GM12878 (cell line): Measurements from ENCODE around the gene TAF3. TPM values are rescaled to one million over a fixed set of nuclear protein-coding genes. Genes with fewer than 3 reads are reported as not detected.

ENCODE experiments used
- ATF7 ChIP-seq: fragments of 450-650 bp; IDR thresholded peaks from 2 replicates; pipeline ENCODE4 v1.6.1; 2016; ENCODE audit warnings: low read depth, mild to moderate bottlenecking
- BMI1 ChIP-seq: fragments of 450-650 bp; IDR thresholded peaks from 2 replicates; pipeline ENCODE4 v1.6.1; 2016; ENCODE audit warnings: mild to moderate bottlenecking, moderate library complexity, borderline replicate concordance
- BRCA1 ChIP-seq: IDR thresholded peaks from 2 replicates; pipeline ENCODE4 v1.6.1; 2011; ENCODE audit warnings: low read depth, low read length, improper control_type of control experiment
- CHD1 ChIP-seq: IDR thresholded peaks from 2 replicates; pipeline ENCODE4 v1.6.1; 2012; ENCODE audit warnings: low read depth, low read length, improper control_type of control experiment
- HDAC6 ChIP-seq: fragments of 200-600 bp; sonication (generic); IDR thresholded peaks from one replicate; pipeline ENCODE4 v1.8.0; 2017; ENCODE audit warnings: antibody characterized with exemption; ENCODE audit not compliant: unreplicated experiment
- JUNB ChIP-seq: IDR thresholded peaks from 2 replicates; pipeline ENCODE4 v1.6.1; 2016; ENCODE audit warnings: antibody characterized with exemption, mild to moderate bottlenecking
- PAX8 ChIP-seq: fragments of 450-650 bp; IDR thresholded peaks from 2 replicates; pipeline ENCODE4 v1.6.1; 2017; ENCODE audit warnings: mild to moderate bottlenecking, moderate library complexity
- polyA plus RNA-seq, 11 experiments: library from polyadenylated mRNA; depleted of rRNA in 4 of 11; unstranded in 6 of 11; stranded (reverse) in 5 of 11; fragments of >200 nt; fragmentation: Nextera tagmentation in 4 of 11; fragmentation: Illumina TruSeq in 1 of 11; extraction: Ambion mirVana in 4 of 11; extraction: Trizol in 1 of 11; gene quantifications; 1 replicate in 1 of 11; 2 replicates in 10 of 11; pipeline versions ENCODE4 v1.2.1 to v1.2.3, GENCODE V29; 2011 to 2016; ENCODE audit warnings: inconsistent platforms in 2 of 11, missing spikeins in 2 of 11, low read depth in 1 of 11
- total RNA-seq, 4 experiments: library from RNA; depleted of rRNA in 3 of 4; stranded (reverse); fragments of >200 nt in 3 of 4; fragmentation: Illumina TruSeq in 1 of 4; extraction: Trizol in 1 of 4; gene quantifications; 2 replicates each; pipeline versions ENCODE4 v1.2.1 to v1.2.3, GENCODE V29; 2013 to 2021
- TF ChIP-seq, protein P1 (sequence below): fragments of 450-650 bp; IDR thresholded peaks from 2 replicates; pipeline ENCODE4 v1.6.1; 2017; ENCODE audit warnings: borderline replicate concordance
- TF ChIP-seq, protein P2 (sequence below): fragments of 450-650 bp; IDR thresholded peaks from 2 replicates; pipeline ENCODE4 v1.6.1; 2018; ENCODE audit warnings: mild to moderate bottlenecking, low read depth, moderate library complexity; ENCODE audit not compliant: partially characterized antibody
- TF ChIP-seq, protein P3 (sequence below): IDR thresholded peaks from 2 replicates; pipeline ENCODE4 v1.6.1; 2012; ENCODE audit warnings: low read depth, low read length, improper control_type of control experiment

The TAF3 gene
- total and polyA plus RNA-seq, 10 of the 15 experiments (the other 5 are each of a cell fraction or from before 2014, with no cell fraction given) = 2.0 to 10.1 (median 3.7) TPM

DNA sequence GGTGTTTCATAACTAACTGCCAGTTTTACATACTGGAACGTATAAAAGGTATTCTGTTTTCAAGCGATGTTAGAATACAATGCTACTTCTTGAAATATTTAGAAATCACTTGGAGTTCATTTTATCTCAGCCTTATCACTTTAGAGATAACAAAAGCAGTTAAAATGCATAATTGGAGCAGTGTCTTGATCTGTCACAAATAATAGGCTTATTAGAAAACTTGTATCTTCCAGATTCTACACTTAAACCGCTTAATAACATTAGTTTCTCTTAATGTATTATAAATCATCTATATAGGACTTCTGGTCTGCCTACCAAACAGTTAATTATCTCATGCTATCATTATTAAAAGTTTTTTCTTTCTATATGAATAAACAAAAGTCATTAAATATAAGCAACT lies 104.4 kb downstream of the TAF3 start (continued):
- TF ChIP-seq, protein P1, sequence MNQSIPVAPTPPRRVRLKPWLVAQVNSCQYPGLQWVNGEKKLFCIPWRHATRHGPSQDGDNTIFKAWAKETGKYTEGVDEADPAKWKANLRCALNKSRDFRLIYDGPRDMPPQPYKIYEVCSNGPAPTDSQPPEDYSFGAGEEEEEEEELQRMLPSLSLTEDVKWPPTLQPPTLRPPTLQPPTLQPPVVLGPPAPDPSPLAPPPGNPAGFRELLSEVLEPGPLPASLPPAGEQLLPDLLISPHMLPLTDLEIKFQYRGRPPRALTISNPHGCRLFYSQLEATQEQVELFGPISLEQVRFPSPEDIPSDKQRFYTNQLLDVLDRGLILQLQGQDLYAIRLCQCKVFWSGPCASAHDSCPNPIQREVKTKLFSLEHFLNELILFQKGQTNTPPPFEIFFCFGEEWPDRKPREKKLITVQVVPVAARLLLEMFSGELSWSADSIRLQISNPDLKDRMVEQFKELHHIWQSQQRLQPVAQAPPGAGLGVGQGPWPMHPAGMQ = no peak
- TF ChIP-seq HDAC6 (no peak), JUNB (no peak), CHD1 (no peak), PAX8 (no peak), ATF7 (no peak), BMI1 (no peak), BRCA1 (no peak)
- TF ChIP-seq, protein P2, sequence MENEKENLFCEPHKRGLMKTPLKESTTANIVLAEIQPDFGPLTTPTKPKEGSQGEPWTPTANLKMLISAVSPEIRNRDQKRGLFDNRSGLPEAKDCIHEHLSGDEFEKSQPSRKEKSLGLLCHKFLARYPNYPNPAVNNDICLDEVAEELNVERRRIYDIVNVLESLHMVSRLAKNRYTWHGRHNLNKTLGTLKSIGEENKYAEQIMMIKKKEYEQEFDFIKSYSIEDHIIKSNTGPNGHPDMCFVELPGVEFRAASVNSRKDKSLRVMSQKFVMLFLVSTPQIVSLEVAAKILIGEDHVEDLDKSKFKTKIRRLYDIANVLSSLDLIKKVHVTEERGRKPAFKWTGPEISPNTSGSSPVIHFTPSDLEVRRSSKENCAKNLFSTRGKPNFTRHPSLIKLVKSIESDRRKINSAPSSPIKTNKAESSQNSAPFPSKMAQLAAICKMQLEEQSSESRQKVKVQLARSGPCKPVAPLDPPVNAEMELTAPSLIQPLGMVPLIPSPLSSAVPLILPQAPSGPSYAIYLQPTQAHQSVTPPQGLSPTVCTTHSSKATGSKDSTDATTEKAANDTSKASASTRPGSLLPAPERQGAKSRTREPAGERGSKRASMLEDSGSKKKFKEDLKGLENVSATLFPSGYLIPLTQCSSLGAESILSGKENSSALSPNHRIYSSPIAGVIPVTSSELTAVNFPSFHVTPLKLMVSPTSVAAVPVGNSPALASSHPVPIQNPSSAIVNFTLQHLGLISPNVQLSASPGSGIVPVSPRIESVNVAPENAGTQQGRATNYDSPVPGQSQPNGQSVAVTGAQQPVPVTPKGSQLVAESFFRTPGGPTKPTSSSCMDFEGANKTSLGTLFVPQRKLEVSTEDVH = no peak
- TF ChIP-seq, protein P3, sequence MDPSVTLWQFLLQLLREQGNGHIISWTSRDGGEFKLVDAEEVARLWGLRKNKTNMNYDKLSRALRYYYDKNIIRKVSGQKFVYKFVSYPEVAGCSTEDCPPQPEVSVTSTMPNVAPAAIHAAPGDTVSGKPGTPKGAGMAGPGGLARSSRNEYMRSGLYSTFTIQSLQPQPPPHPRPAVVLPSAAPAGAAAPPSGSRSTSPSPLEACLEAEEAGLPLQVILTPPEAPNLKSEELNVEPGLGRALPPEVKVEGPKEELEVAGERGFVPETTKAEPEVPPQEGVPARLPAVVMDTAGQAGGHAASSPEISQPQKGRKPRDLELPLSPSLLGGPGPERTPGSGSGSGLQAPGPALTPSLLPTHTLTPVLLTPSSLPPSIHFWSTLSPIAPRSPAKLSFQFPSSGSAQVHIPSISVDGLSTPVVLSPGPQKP = no peak
